Astrocyte of the cerebellum (primary cell): Measurements from ENCODE around the gene CCDC197.

Source experiments
- DNase-seq: peaks from one replicate; pipeline ENCODE4 v3.0.0-alpha.2; 2011; ENCODE audit warnings: low read depth
- H3K4me3 ChIP-seq: 2 replicates; pipeline ENCODE4 v1.5.1; 2011; ENCODE audit warnings: mild to moderate bottlenecking, low read depth, low read length, moderate library complexity
- in situ Hi-C: cut with HindIII; loops from 2 replicates; pipeline ENCODE4 v1.10.0; 2017; ENCODE audit warnings: low sequenced_read_pairs
- TF ChIP-seq, protein P1 (sequence below): IDR thresholded peaks from 2 replicates; pipeline ENCODE4 v1.5.1; 2012; ENCODE audit warnings: low read length, low read depth, moderate library complexity, mild to moderate bottlenecking; ENCODE audit errors: missing control alignments

The CCDC197 gene

DNA sequence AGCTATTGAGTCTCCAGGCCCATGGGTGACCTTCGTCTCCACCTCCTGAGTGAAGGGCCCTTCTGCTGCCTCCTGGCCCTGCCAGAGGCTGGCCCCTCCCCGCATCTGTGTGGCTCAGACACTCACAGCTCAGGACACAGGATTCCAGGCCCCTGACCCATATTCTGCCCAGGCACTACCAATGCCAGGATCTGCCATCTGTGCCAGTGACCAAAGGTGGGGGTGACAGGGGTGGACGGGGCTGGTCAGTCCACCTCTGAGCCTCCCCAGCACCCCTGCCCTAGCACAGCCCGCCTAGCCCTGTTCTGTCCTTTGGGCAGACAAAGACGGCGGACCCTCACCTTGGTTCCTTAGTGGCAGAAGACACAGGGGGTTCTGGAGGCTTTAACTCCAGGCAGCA lies 23.5 kb upstream of the CCDC197 start:
- TF ChIP-seq, protein P1, sequence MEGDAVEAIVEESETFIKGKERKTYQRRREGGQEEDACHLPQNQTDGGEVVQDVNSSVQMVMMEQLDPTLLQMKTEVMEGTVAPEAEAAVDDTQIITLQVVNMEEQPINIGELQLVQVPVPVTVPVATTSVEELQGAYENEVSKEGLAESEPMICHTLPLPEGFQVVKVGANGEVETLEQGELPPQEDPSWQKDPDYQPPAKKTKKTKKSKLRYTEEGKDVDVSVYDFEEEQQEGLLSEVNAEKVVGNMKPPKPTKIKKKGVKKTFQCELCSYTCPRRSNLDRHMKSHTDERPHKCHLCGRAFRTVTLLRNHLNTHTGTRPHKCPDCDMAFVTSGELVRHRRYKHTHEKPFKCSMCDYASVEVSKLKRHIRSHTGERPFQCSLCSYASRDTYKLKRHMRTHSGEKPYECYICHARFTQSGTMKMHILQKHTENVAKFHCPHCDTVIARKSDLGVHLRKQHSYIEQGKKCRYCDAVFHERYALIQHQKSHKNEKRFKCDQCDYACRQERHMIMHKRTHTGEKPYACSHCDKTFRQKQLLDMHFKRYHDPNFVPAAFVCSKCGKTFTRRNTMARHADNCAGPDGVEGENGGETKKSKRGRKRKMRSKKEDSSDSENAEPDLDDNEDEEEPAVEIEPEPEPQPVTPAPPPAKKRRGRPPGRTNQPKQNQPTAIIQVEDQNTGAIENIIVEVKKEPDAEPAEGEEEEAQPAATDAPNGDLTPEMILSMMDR, result no peak
- in situ Hi-C loops, result loop anchor here (5.0 kb wide), 1 partner anchor 54 kb away; the partner anchor contains the start of gene OTUB2
- DNase-seq, result no peak
- no peak overlapping the region for H3K4me3 ChIP-seq

DNA sequence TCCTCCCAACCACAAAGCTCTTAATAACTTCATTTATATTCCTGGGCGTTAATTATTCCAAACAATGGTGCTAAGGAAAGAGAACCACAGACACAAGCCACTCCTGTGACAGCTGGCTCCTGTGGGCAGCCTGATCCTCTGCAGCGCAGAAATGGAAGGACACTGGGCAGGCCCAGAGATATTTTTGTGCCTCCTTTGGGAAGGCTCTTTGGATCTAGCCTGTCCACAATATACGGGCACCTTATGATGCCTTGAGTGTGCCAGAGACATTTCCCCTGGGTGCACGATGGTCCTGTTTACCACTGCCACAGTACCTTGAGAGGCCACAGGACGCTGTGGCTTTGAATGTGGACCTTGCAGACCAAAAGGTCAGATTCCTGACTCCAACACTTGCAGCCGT lies 22.8 kb upstream of the CCDC197 start:
- no peak overlapping the region for H3K4me3 ChIP-seq
- no peak for DNase-seq
- TF ChIP-seq, protein P1, result no peak
- in situ Hi-C loops, result loop anchor here (5.0 kb wide), 1 partner anchor 53 kb away; the partner anchor contains the start of gene OTUB2

DNA sequence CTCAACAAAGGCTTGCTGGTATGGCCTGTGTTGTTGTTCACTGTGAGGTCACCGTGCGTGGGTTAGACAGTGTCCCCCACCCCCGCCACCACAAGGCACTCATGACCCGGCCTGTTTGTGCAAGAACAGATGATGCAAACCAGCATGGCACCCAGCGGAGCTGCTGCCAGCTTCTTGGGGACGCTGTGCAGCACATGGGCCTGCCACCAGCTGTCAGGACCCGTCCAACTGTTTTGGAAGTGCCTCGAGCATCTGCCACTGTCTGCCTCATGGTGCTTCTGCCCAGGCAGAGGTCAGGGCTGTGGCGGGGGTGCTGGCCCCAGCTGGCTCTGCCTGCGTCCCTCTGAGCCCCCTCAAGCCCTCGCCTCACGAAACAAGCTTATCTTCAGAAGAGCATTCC lies 22.3 kb upstream of the CCDC197 start:
- TF ChIP-seq, protein P1, result no peak
- in situ Hi-C loops, result loop anchor here (5.0 kb wide), 1 partner anchor 52 kb away; the partner anchor contains the start of gene OTUB2
- DNase-seq, result no peak
- H3K4me3 ChIP-seq, result no peak overlapping the region

DNA sequence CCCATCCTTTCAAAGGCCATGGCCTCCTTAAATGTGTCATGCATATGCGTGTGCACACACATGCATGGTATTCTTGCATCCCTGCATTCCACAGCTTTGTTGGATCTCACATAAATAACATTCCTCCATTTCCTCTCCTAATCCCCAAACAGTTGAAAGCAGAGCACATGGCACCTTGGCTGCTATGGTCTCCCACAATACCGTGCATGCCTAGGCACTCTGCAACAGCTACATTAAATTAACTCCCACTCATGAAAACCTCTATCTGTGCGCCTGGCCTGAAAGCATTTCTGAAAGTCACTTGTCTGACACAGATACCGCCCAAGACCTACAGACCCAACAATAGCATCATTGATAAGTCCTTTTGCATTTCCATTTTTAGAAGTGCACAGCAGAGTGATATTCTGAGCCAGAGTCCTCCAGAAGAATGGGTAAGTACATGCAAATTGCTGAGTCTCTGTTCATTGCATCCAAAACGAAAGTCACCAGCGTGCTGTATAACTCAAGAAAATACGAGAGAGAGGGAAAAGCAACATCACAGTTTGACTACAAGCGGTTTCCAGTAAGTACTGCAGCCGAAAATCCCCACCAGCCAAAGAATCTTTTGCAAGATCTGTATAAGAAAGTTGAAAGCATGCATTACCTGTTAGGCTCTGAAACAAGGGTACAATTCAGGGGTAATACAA lies 21.2 kb upstream of the CCDC197 start:
- no peak for DNase-seq
- no peak overlapping the region for H3K4me3 ChIP-seq
- TF ChIP-seq, protein P1, result no peak
- in situ Hi-C loops, result no loop called here

DNA sequence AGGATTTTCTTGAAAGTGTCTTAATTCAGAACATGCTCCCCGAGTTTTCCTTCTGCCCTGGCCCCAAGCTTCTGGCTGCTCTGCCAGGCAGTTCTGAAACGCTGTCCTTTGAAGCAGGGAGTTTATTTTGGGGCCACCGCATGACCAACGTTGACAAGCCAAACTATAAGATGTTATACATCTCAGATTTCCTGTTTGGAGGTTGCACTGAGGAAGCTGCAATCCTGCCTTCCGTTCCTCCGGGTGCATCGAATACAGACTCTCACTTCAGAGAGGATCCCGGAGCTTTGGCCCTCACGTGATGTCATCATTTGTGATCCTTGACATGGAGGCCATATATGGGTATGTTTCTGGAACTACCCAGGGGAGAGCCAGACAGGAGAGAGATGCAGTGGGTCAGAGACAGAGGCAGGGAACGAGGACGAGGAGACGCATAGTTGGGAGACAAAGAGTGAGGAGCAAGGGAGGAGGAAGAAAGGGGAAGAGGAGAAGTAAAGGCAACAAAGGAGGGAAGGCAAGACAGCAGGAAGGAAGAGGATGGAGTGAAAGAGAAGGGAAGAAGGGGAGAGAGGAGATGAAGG lies 20.5 kb upstream of the CCDC197 start, which contains the start of gene ASB2:
Gene ASB2 (minus strand): TSS at position 94 of the 581 bp plus-strand sequence. CDS start 12,031 bp downstream, outside the sequence.
- H3K4me3 ChIP-seq, result no peak within 1 kb of the TSS
- TF ChIP-seq, protein P1, result no peak
- in situ Hi-C loops, result no loop called here
- DNase-seq, result no peak

DNA sequence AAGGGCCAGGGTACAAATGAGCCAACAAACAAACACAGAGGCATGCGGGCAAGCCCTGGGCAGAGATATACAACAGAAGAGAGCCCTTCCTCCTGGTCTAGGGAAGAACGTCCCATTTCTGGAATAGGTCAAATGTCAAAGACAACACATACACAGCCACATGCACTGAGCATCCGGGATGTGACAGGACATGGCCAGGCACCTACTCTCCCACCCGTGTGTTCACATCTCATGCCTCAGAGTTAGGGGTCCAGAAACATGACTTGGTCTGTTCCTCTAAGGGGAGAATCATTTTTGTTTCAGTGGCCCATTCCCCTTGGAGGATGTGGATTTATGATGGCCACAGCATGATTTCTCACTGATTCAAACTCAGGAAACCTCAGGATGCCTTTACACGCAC lies 19.9 kb upstream of the CCDC197 start:
- TF ChIP-seq, protein P1, result no peak
- H3K4me3 ChIP-seq, result no peak overlapping the region
- DNase-seq, result no peak
- in situ Hi-C loops, result no loop called here
